ENCODE results near the gene POU2F3.

The POU2F3 gene

DNA sequence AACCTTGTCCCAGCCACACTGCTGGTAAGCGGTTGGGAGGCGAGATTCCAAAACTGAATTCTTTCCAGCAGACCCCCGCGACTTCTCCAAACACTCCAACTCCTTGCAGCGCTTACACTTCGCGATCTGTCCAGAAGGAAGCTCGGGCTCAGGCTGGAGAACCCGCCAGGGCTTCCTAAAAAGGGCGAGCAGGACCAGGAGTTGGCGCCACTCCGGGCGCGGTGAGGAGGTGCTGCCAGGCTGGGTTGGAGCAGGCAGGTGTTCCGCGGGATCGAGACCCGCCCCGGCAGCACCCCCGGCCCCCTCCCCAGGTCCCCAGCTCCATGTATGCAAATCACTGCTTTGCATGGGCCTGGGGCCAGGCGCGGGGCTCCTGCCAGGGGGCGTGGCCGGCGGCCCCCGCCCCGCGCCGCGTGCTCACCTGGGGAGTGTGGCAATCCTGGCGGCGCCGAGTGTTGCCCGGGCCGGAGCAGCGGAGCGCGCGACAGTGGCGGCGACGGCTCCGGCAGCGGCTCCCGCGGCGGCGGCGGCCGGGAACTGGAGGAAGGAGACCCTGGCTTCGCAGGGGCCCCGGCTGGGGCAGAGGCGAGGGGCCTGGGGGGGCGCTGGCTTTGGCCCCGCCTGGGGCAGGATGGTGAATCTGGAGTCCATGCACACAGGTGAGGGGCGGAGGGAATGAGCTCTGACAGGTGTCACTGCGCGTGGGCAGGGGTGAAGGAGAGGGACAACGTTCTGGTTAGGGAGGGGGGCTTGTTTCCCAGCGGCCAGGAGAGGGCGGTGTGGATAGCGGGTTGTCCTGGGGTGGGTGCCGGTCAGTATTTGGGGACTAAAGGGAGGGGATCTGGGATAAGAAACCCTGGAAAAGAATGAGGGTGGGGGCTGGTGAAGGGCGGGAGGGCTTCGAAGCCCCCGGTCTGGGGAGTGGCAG is at the start of gene POU2F3:
Gene POU2F3, plus strand, starts transcription at position 428 of the 928 bp plus-strand sequence. Its CDS starts 204 bp downstream, at position 632.
- H3K9me3 ChIP-seq (replicated peaks; ENCODE audit: insufficient read depth, low read length), result no peaks in the 10 kb centered on the region
- no peak within 1 kb of the TSS for H3K4me3 ChIP-seq (ENCODE audit: low read length)
- H3K4me1 ChIP-seq (ENCODE audit: low read length), result 0 out of 2 replicates have a peak, but pooled peaks cover 3% of the 10 kb centered on the region
- no peaks in the 10 kb centered on the region for H4K20me1 ChIP-seq (ENCODE audit: insufficient read depth, low read length)
- no peaks in the 10 kb centered on the region for H3K9me2 ChIP-seq (replicated peaks; ENCODE audit: insufficient read depth, low read length)
- DNase-seq, result no peak
- no peak within 1 kb of the TSS for H3K4me2 ChIP-seq (ENCODE audit: low read depth, low read length)
- TF ChIP-seq EZH2phosphoT487 (IDR thresholded peaks at IDR 0.05; ENCODE audit: low read length), result no peak
- no peak for TF ChIP-seq EZH2 (optimal IDR thresholded peaks at IDR 0.05; ENCODE audit: low read depth, low read length)
- TF ChIP-seq CTCF (IDR thresholded peaks at IDR 0.05; ENCODE audit: low read length), result no peak
- no peaks in the 10 kb centered on the region for H3K36me3 ChIP-seq (replicated peaks; ENCODE audit: insufficient read depth, low read length)
- no peak within 1 kb of the TSS for H3K9ac ChIP-seq (ENCODE audit: low read length)
- no peak within 1 kb of the TSS for H3K27ac ChIP-seq (ENCODE audit: low read length)
- H3F3A ChIP-seq (ENCODE audit: insufficient read depth, low read length), result no peaks in the 10 kb centered on the region
- no peaks in the 10 kb centered on the region for H3K27me3 ChIP-seq (replicated peaks; ENCODE audit: insufficient read depth, low read length)
- H3K79me2 ChIP-seq (ENCODE audit: low read length), result no peaks in the 10 kb centered on the region
- no peak within 1 kb of the TSS for H2AFZ ChIP-seq (ENCODE audit: low read length)

- DNase-seq, result no peak
- Histone ChIP-seq H3K4me2 (ENCODE audit: low read depth, low read length) (no peak overlapping the region), H3K27ac (ENCODE audit: low read length) (no peak overlapping the region), H3K27me3 (replicated peaks; ENCODE audit: insufficient read depth, low read length) (0 out of 2 replicates have a peak, but pooled peaks cover 7% of the 10 kb centered on the region), H3K9me3 (replicated peaks; ENCODE audit: insufficient read depth, low read length) (no peaks in the 10 kb centered on the region), H3K4me3 (ENCODE audit: low read length) (no peak overlapping the region), H3F3A (ENCODE audit: insufficient read depth, low read length) (no peaks in the 10 kb centered on the region), H3K36me3 (replicated peaks; ENCODE audit: insufficient read depth, low read length) (no peaks in the 10 kb centered on the region), H3K9ac (ENCODE audit: low read length) (no peak overlapping the region), H2AFZ (ENCODE audit: low read length) (no peak overlapping the region), H3K79me2 (ENCODE audit: low read length) (no peaks in the 10 kb centered on the region), H3K4me1 (ENCODE audit: low read length) (no peaks in the 10 kb centered on the region), H4K20me1 (ENCODE audit: insufficient read depth, low read length) (no peaks in the 10 kb centered on the region), H3K9me2 (replicated peaks; ENCODE audit: insufficient read depth, low read length) (no peaks in the 10 kb centered on the region)
- TF ChIP-seq EZH2 (optimal IDR thresholded peaks at IDR 0.05; ENCODE audit: low read depth, low read length) (no peak), EZH2phosphoT487 (IDR thresholded peaks at IDR 0.05; ENCODE audit: low read length) (no peak), CTCF (IDR thresholded peaks at IDR 0.05; ENCODE audit: low read length) (no peak)
Observed at GRCh38 chr11:120191058-120191457, 48.9 kb upstream of the POU2F3 start.

- H3F3A ChIP-seq (ENCODE audit: insufficient read depth, low read length), result no peaks in the 10 kb centered on the region
- no peak overlapping the region for H3K27ac ChIP-seq (ENCODE audit: low read length)
- H3K9me3 ChIP-seq (replicated peaks; ENCODE audit: insufficient read depth, low read length), result no peaks in the 10 kb centered on the region
- H3K4me3 ChIP-seq (ENCODE audit: low read length), result no peak overlapping the region
- H3K27me3 ChIP-seq (replicated peaks; ENCODE audit: insufficient read depth, low read length), result 0 out of 2 replicates have a peak, but pooled peaks cover 7% of the 10 kb centered on the region
- no peak overlapping the region for H2AFZ ChIP-seq (ENCODE audit: low read length)
- no peaks in the 10 kb centered on the region for H3K36me3 ChIP-seq (replicated peaks; ENCODE audit: insufficient read depth, low read length)
- H3K4me1 ChIP-seq (ENCODE audit: low read length), result no peaks in the 10 kb centered on the region
- no peaks in the 10 kb centered on the region for H3K79me2 ChIP-seq (ENCODE audit: low read length)
- DNase-seq, result no peak
- H3K9ac ChIP-seq (ENCODE audit: low read length), result no peak overlapping the region
- H3K9me2 ChIP-seq (replicated peaks; ENCODE audit: insufficient read depth, low read length), result no peaks in the 10 kb centered on the region
- no peak overlapping the region for H3K4me2 ChIP-seq (ENCODE audit: low read depth, low read length)
- TF ChIP-seq EZH2 (optimal IDR thresholded peaks at IDR 0.05; ENCODE audit: low read depth, low read length), result no peak
- TF ChIP-seq EZH2phosphoT487 (IDR thresholded peaks at IDR 0.05; ENCODE audit: low read length), result no peak
- TF ChIP-seq CTCF (IDR thresholded peaks at IDR 0.05; ENCODE audit: low read length), result no peak
- H4K20me1 ChIP-seq (ENCODE audit: insufficient read depth, low read length), result no peaks in the 10 kb centered on the region
Observed at GRCh38 chr11:120192831-120193625, 46.9 kb upstream of the POU2F3 start.
